NCI-H748 treated with DMSO at 0.1 percent for 48 hours (cell line): ENCODE data around the gene PNPO.
"Not testable (repeated sequence)": the region's sequence is repeated elsewhere in the genome, so short reads cannot be mapped to it uniquely, and the experiment has no call there.

Experiments used
- DNase-seq: peaks from one replicate; lab custom pipeline; 2025; lab: John Stamatoyannopoulos, UW

The PNPO gene

GRCh38 chr17:47975189-47975822 is 33.9 kb downstream of the PNPO start:
- no peak for DNase-seq

GRCh38 chr17:47975823-47976205 is 34.4 kb downstream of the PNPO start:
- no peak for DNase-seq

- DNase-seq = peak; percentile 8
Measured at GRCh38 chr17:47978324-47978723, 37.0 kb downstream of the PNPO start.

GRCh38 chr17:47980541-47980940 is 39.2 kb downstream of the PNPO start:
- DNase-seq = no peak

- DNase-seq = no peak
Measured at GRCh38 chr17:47981462-47981861, 40.1 kb downstream of the PNPO start.

- no peak for DNase-seq
Measured at GRCh38 chr17:47982091-47982617, 40.8 kb downstream of the PNPO start.

- no peak for DNase-seq
Measured at GRCh38 chr17:47982645-47983390, 41.4 kb downstream of the PNPO start.

GRCh38 chr17:47983492-47984223 is 42.3 kb downstream of the PNPO start:
- no peak for DNase-seq

- DNase-seq = no peak
Measured at GRCh38 chr17:47986520-47986919, 45.1 kb downstream of the PNPO start.

GRCh38 chr17:47987240-47987835 is 46.0 kb downstream of the PNPO start:
- DNase-seq = no peak

GRCh38 chr17:47988445-47988844 is 47.1 kb downstream of the PNPO start:
- DNase-seq = not testable (repeated sequence)

- DNase-seq = no peak
Measured at GRCh38 chr17:47989159-47989558, 47.8 kb downstream of the PNPO start.

- DNase-seq = no peak
Measured at GRCh38 chr17:47989700-47990099, 48.3 kb downstream of the PNPO start.

- DNase-seq = no peak
Measured at GRCh38 chr17:47990962-47991731, 49.8 kb downstream of the PNPO start.

GRCh38 chr17:47992216-47992615 is 50.8 kb downstream of the PNPO start:
- DNase-seq = no peak

GRCh38 chr17:47993031-47993564 is 51.7 kb downstream of the PNPO start:
- no peak for DNase-seq

GRCh38 chr17:47993964-47994363 is 52.6 kb downstream of the PNPO start:
- DNase-seq = no peak

- DNase-seq = no peak
Measured at GRCh38 chr17:47994724-47995123, 53.4 kb downstream of the PNPO start.

- DNase-seq = no peak
Measured at GRCh38 chr17:47995241-47995935, 54.0 kb downstream of the PNPO start.

GRCh38 chr17:47996201-47996600 is 54.8 kb downstream of the PNPO start:
- DNase-seq = no peak

GRCh38 chr17:47997586-47997985 is 56.2 kb downstream of the PNPO start:
- no peak for DNase-seq
